Non-pigmented ciliary epithelial cell (primary cell): ENCODE results near the gene AP5S1.
"Not testable (repeated sequence)": the region's sequence is repeated elsewhere in the genome, so short reads cannot be mapped to it uniquely, and the experiment has no call there.

Experiments used
- DNase-seq: peaks from one replicate; pipeline ENCODE4 v3.0.0-alpha.2; 2010; ENCODE audit warnings: low read depth

AP5S1 gene

GRCh38 chr20:3820048-3820900, at the start of gene AP5S1:
Gene AP5S1 (plus strand): TSS chr20:3820547. CDS start chr20:3822118, 1,571 bp downstream.
- no peak for DNase-seq

- DNase-seq = no peak
These were observed 48.7 kb upstream of the AP5S1 start for GRCh38 chr20:3771552-3772058.

GRCh38 chr20:3775457-3776108, 44.8 kb upstream of the AP5S1 start:
- DNase-seq = no peak

- DNase-seq = no peak
These were observed 43.0 kb upstream of the AP5S1 start for GRCh38 chr20:3777381-3777715.

- no peak for DNase-seq
These were observed 42.4 kb upstream of the AP5S1 start for GRCh38 chr20:3777716-3778629.

- no peak for DNase-seq
These were observed 41.4 kb upstream of the AP5S1 start for GRCh38 chr20:3778976-3779375.

GRCh38 chr20:3781153-3781910, 39.0 kb upstream of the AP5S1 start, which contains the start of gene SPEF1:
Gene SPEF1 (minus strand): TSS chr20:3781448. CDS start chr20:3781287, 161 bp downstream.
- no peak for DNase-seq

- DNase-seq = no peak
These were observed 37.8 kb upstream of the AP5S1 start for GRCh38 chr20:3782597-3782996.

- no peak for DNase-seq
These were observed 37.3 kb upstream of the AP5S1 start for GRCh38 chr20:3783068-3783489.

GRCh38 chr20:3783511-3784195, 36.7 kb upstream of the AP5S1 start:
- DNase-seq = no peak

GRCh38 chr20:3784216-3784853, 36.0 kb upstream of the AP5S1 start:
- no peak for DNase-seq

GRCh38 chr20:3784863-3785239, 35.5 kb upstream of the AP5S1 start:
- no peak for DNase-seq

- no peak for DNase-seq
These were observed 34.9 kb upstream of the AP5S1 start for GRCh38 chr20:3785240-3786125.

GRCh38 chr20:3786126-3786484, 34.2 kb upstream of the AP5S1 start:
- DNase-seq = no peak

- no peak for DNase-seq
These were observed 33.6 kb upstream of the AP5S1 start, which contains the start of gene CENPB for GRCh38 chr20:3786665-3787323. Gene CENPB (minus strand): TSS chr20:3786740. CDS start chr20:3786483, 257 bp downstream.

GRCh38 chr20:3787324-3788014, 32.9 kb upstream of the AP5S1 start:
- DNase-seq = no peak

- DNase-seq = no peak
These were observed 31.6 kb upstream of the AP5S1 start for GRCh38 chr20:3788685-3789155.

GRCh38 chr20:3789201-3789600, 31.1 kb upstream of the AP5S1 start:
- not testable (repeated sequence) for DNase-seq
